IMR-90 (cell line): ENCODE results near the gene AGK.

Experiments used
- CTCF ChIP-seq: conservative IDR thresholded peaks from 2 replicates; pipeline ENCODE4 v1.5.1; 2012; ENCODE audit warnings: mild to moderate bottlenecking, low read depth, low read length, improper control_type of control experiment
- POLR2A ChIP-seq: IDR thresholded peaks from 2 replicates; pipeline ENCODE4 v1.6.1; 2012; ENCODE audit warnings: mild to moderate bottlenecking, low read depth, low read length
- RFX5 ChIP-seq: IDR thresholded peaks from 2 replicates; pipeline ENCODE4 v1.8.0; 2012; ENCODE audit warnings: low read depth, mild to moderate bottlenecking, low read length, moderate library complexity

- TF ChIP-seq CTCF (no peak), POLR2A (no peak), RFX5 (no peak)
Observed at GRCh38 chr7:141588912-141589311, 37.7 kb downstream of the AGK start.
